IPS-NIHi7 (cell line): Measurements from ENCODE around the gene PLD5.

Experiments used
- DNase-seq: peaks from one replicate; pipeline ENCODE4 v3.0.0; 2012; ENCODE audit warnings: mixed read lengths; ENCODE audit errors: extremely low spot score

PLD5 gene

GRCh38 chr1:242524571-242525359 lies at the start of gene PLD5:
TSS of gene PLD5 (minus strand) at chr1:242524697.
- DNase-seq: peak; percentile 59

- DNase-seq: no peak
Observed at GRCh38 chr1:242569867-242570266, 45.4 kb upstream of the PLD5 start.

GRCh38 chr1:242568666-242569065 lies 44.2 kb upstream of the PLD5 start:
- DNase-seq: peak; percentile 37

- DNase-seq: no peak
Observed at GRCh38 chr1:242567596-242567995, 43.1 kb upstream of the PLD5 start.

- no peak for DNase-seq
Observed at GRCh38 chr1:242556759-242557158, 32.3 kb upstream of the PLD5 start.

- no peak for DNase-seq
Observed at GRCh38 chr1:242556276-242556675, 31.8 kb upstream of the PLD5 start.

GRCh38 chr1:242554577-242554976 lies 30.1 kb upstream of the PLD5 start:
- DNase-seq: no peak

- no peak for DNase-seq
Observed at GRCh38 chr1:242546849-242547729, 22.6 kb upstream of the PLD5 start.

GRCh38 chr1:242546441-242546840 lies 21.9 kb upstream of the PLD5 start:
- no peak for DNase-seq

- DNase-seq: no peak
Observed at GRCh38 chr1:242544071-242544470, 19.6 kb upstream of the PLD5 start.

GRCh38 chr1:242542271-242542670 lies 17.8 kb upstream of the PLD5 start:
- no peak for DNase-seq

GRCh38 chr1:242535986-242536385 lies 11.5 kb upstream of the PLD5 start:
- DNase-seq: no peak

GRCh38 chr1:242534753-242535152 lies 10.3 kb upstream of the PLD5 start:
- no peak for DNase-seq

- no peak for DNase-seq
Observed at GRCh38 chr1:242530761-242531160, 6.3 kb upstream of the PLD5 start.

- no peak for DNase-seq
Observed at GRCh38 chr1:242525769-242526168, 1.3 kb upstream of the PLD5 start.

GRCh38 chr1:242525360-242525722 lies 844 bp upstream of the PLD5 start:
- no peak for DNase-seq

- DNase-seq: peak; percentile 82
Observed at GRCh38 chr1:242523719-242524570, 552 bp downstream of the PLD5 start.

- peak; percentile 45 for DNase-seq
Observed at GRCh38 chr1:242522996-242523718, 1.3 kb downstream of the PLD5 start.

- DNase-seq: no peak
Observed at GRCh38 chr1:242522304-242522945, 2.1 kb downstream of the PLD5 start.

GRCh38 chr1:242515555-242515954 lies 8.9 kb downstream of the PLD5 start:
- no peak for DNase-seq

- no peak for DNase-seq
Observed at GRCh38 chr1:242506724-242507123, 17.8 kb downstream of the PLD5 start.
